Measurements from ENCODE around the gene ZNF691.
"Not testable (repeated sequence)": the region's sequence is repeated elsewhere in the genome, so short reads cannot be mapped to it uniquely, and the experiment has no call there.

ZNF691 gene

GRCh38 chr1:42833981-42834380 lies 12.4 kb upstream of the ZNF691 start:
- DNase-seq, result no peak

- no peak for DNase-seq
These were observed 11.6 kb upstream of the ZNF691 start for GRCh38 chr1:42834803-42835202.

GRCh38 chr1:42835422-42835821 lies 11.0 kb upstream of the ZNF691 start:
- DNase-seq, result no peak

- no peak for DNase-seq
These were observed 8.7 kb upstream of the ZNF691 start for GRCh38 chr1:42837709-42838108.

- no peak for DNase-seq
These were observed 7.8 kb upstream of the ZNF691 start for GRCh38 chr1:42838482-42839190.

- no peak for DNase-seq
These were observed 5.4 kb upstream of the ZNF691 start for GRCh38 chr1:42841010-42841409.

GRCh38 chr1:42841440-42842147 lies 4.8 kb upstream of the ZNF691 start:
- no peak for DNase-seq

- no peak for DNase-seq
These were observed 1.7 kb upstream of the ZNF691 start for GRCh38 chr1:42844592-42845140.

- DNase-seq, result no peak
These were observed 1.2 kb upstream of the ZNF691 start for GRCh38 chr1:42845193-42845592.

GRCh38 chr1:42845866-42846256 lies 552 bp upstream of the ZNF691 start:
- no peak for DNase-seq

- DNase-seq, result no peak
These were observed 740 bp downstream of the ZNF691 start for GRCh38 chr1:42847111-42847595.

- DNase-seq, result no peak
These were observed 1.5 kb downstream of the ZNF691 start for GRCh38 chr1:42847721-42848460.

GRCh38 chr1:42848823-42849537 lies 2.6 kb downstream of the ZNF691 start:
- DNase-seq, result no peak

- DNase-seq, result no peak
These were observed 3.5 kb downstream of the ZNF691 start for GRCh38 chr1:42849944-42850343.

GRCh38 chr1:42851420-42851819 lies 5.0 kb downstream of the ZNF691 start:
- no peak for DNase-seq

GRCh38 chr1:42851960-42852607 lies 5.7 kb downstream of the ZNF691 start:
- DNase-seq, result no peak

- no peak for DNase-seq
These were observed 6.2 kb downstream of the ZNF691 start for GRCh38 chr1:42852608-42852980.

GRCh38 chr1:42853116-42853884 lies 6.9 kb downstream of the ZNF691 start:
- DNase-seq, result no peak

GRCh38 chr1:42856554-42856953 lies 10.1 kb downstream of the ZNF691 start:
- not testable (repeated sequence) for DNase-seq

- not testable (repeated sequence) for DNase-seq
These were observed 13.0 kb downstream of the ZNF691 start for GRCh38 chr1:42859366-42859765.

- DNase-seq, result no peak
These were observed 14.1 kb downstream of the ZNF691 start for GRCh38 chr1:42860339-42861013.
